Lower lobe of right lung (tissue), 2 donors: Measurements from ENCODE around the gene ADAMTS12. TPM values are rescaled to one million over a fixed set of nuclear protein-coding genes. Genes with fewer than 3 reads are reported as not detected.
A peak's percentile ranks its signal among the peaks of the same experiment; 100 is the strongest.

Experiments
- ATAC-seq, 2 donors: fragments of 200-7000 bp; cut with Tn5 transposase; one replicate each; pipeline ENCODE4 v1.9.1; 2020 to 2022; ENCODE audit warnings: mild to moderate bottlenecking in 2 of 2, moderate library complexity in 2 of 2
- DNase-seq: peaks from one replicate; pipeline ENCODE4 v3.0.0-alpha.2; 2020
- H3K27ac ChIP-seq: fragments of 200-600 bp; one replicate; pipeline ENCODE4 v1.8.0; 2022
- H3K27me3 ChIP-seq: fragments of 200-600 bp; one replicate; pipeline ENCODE4 v1.8.0; 2022; ENCODE audit warnings: low read depth
- H3K36me3 ChIP-seq: fragments of 200-600 bp; one replicate; pipeline ENCODE4 v1.8.0; 2022; ENCODE audit warnings: mild to moderate bottlenecking
- H3K4me1 ChIP-seq: fragments of 200-600 bp; one replicate; pipeline ENCODE4 v1.8.0; 2022
- H3K4me3 ChIP-seq: fragments of 200-600 bp; one replicate; pipeline ENCODE4 v1.8.0; 2022; ENCODE audit warnings: mild to moderate bottlenecking
- H3K9me3 ChIP-seq: fragments of 200-600 bp; one replicate; pipeline ENCODE4 v1.8.0; 2022
- intact Hi-C: fragments of 100-400 bp; cut with DNase I; formaldehyde crosslinking; loops from one replicate; pipeline ENCODE4 v1.11.0; 2022
- total RNA-seq: library from RNA; stranded (reverse); fragmentation: NEBNext Ultra II Directional; extraction: Animal tissue kit (Norgen Biotek cat#: 25700); gene quantifications from one replicate; pipeline ENCODE4 v1.2.1, GENCODE V29; 2021
- TF ChIP-seq, protein P1 (sequence below): fragments of 200-600 bp; IDR thresholded peaks from one replicate; pipeline ENCODE4 v1.8.0; 2022; ENCODE audit warnings: antibody characterized with exemption, mild to moderate bottlenecking
- donor health status: DM: no; HTN: yes; CAD: no; lungs with severe emphysema.

ADAMTS12 gene
- total RNA-seq, 1 donor from 2014 or later = 7.6 TPM

DNA sequence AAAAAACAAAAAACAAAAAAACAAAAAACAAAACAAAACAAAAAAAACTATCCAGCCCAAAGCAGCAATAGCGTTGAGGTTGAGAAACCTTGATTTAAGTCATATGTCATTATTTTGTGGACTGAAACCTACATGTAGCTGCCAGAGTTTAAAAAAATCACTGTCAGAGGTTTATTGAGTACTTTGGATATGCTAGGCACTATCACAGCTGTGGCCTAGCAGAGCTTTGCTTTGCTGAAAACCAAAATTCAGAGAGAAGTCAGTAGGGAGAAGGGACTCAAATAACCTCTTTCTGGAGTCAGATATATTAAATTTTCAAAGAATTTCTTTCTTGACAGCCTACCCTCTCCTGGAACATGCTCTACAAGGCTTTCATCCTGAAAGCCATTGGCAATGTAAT is 299.5 kb downstream of the ADAMTS12 start:
- TF ChIP-seq, protein P1, sequence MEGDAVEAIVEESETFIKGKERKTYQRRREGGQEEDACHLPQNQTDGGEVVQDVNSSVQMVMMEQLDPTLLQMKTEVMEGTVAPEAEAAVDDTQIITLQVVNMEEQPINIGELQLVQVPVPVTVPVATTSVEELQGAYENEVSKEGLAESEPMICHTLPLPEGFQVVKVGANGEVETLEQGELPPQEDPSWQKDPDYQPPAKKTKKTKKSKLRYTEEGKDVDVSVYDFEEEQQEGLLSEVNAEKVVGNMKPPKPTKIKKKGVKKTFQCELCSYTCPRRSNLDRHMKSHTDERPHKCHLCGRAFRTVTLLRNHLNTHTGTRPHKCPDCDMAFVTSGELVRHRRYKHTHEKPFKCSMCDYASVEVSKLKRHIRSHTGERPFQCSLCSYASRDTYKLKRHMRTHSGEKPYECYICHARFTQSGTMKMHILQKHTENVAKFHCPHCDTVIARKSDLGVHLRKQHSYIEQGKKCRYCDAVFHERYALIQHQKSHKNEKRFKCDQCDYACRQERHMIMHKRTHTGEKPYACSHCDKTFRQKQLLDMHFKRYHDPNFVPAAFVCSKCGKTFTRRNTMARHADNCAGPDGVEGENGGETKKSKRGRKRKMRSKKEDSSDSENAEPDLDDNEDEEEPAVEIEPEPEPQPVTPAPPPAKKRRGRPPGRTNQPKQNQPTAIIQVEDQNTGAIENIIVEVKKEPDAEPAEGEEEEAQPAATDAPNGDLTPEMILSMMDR = no peak
- no peaks in the 10 kb centered on the region for H3K36me3 ChIP-seq
- no peaks in the 10 kb centered on the region for H3K9me3 ChIP-seq
- intact Hi-C loops = no loop called here
- no peaks in the 10 kb centered on the region for H3K27me3 ChIP-seq
- H3K4me3 ChIP-seq = no peak overlapping the region
- DNase-seq (no peak), ATAC-seq (no peak)
- no peaks in the 10 kb centered on the region for H3K4me1 ChIP-seq
- no peak overlapping the region for H3K27ac ChIP-seq

DNA sequence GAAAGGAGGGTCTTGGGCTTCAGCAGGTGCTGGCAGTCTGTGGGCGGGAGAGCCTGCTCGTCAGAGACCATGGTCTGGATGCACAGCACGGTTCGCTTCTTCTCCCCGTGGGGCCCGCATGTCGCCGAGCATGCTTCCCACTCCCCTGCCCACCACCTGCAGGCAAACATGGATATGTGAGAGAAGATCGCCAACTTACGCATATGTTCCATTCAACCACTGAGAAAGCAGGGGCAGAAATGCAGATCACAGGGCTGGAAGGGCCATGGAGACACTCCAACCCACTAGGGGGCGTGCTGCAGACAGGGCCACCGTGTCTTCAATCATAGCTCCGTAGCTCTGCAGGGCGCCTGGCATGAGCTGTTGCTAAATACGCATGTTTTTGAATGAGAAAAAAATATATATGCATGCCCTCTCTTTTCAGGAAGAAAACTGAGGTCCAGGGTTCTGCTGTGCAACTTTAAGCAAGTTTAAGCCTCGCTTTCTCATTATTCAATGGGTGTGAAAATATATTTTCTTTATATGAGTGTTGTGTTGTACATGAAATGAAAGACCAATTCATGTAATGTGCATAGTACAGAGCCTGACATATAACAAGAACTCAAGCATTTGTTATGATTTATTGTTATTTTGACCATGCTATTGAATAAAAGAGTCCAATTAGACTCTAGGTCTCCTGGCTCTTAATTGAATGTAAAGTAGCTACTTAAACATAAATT is 303.0 kb downstream of the ADAMTS12 start:
- TF ChIP-seq, protein P1 = peak; percentile 49
- no peak for DNase-seq
- intact Hi-C loops = no loop called here
- H3K4me3 ChIP-seq = no peak overlapping the region
- ATAC-seq = peak; percentile 47 to 54
- H3K27ac ChIP-seq = no peak overlapping the region
- no peaks in the 10 kb centered on the region for H3K36me3 ChIP-seq
- no peaks in the 10 kb centered on the region for H3K27me3 ChIP-seq
- no peaks in the 10 kb centered on the region for H3K4me1 ChIP-seq
- no peaks in the 10 kb centered on the region for H3K9me3 ChIP-seq

DNA sequence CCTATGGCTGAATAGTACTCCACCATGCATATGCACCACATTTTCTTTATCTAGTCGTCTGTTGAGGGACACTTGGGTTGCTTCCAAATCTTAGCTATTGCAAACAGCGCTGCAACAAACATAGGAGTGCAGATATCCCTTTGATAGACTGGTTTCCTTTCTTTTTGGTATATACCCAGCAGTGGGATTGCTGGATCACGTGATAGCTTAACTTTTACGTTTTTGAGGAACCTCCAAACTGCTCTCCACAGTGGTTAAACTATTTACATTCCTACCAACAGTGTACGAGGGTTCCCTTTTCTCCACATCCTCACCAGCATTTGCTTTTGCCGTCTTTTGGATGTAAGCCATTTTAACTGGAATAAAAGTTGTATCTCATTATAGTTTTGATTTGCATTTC is 308.5 kb downstream of the ADAMTS12 start:
- H3K27ac ChIP-seq = no peak overlapping the region
- H3K9me3 ChIP-seq = no peaks in the 10 kb centered on the region
- DNase-seq = no peak
- no peaks in the 10 kb centered on the region for H3K27me3 ChIP-seq
- ATAC-seq = no peak
- H3K4me1 ChIP-seq = no peaks in the 10 kb centered on the region
- H3K4me3 ChIP-seq = no peak overlapping the region
- intact Hi-C loops = no loop called here
- TF ChIP-seq, protein P1 = no peak
- no peaks in the 10 kb centered on the region for H3K36me3 ChIP-seq

GRCh38 chr5:33582417-33582816 is 309.4 kb downstream of the ADAMTS12 start:
- Histone ChIP-seq H3K27ac (no peak overlapping the region), H3K36me3 (no peaks in the 10 kb centered on the region), H3K9me3 (no peaks in the 10 kb centered on the region), H3K27me3 (no peaks in the 10 kb centered on the region), H3K4me3 (no peak overlapping the region), H3K4me1 (no peaks in the 10 kb centered on the region)
- DNase-seq = no peak
- intact Hi-C loops = no loop called here
- ATAC-seq = no peak
- TF ChIP-seq, protein P1 = no peak

DNA sequence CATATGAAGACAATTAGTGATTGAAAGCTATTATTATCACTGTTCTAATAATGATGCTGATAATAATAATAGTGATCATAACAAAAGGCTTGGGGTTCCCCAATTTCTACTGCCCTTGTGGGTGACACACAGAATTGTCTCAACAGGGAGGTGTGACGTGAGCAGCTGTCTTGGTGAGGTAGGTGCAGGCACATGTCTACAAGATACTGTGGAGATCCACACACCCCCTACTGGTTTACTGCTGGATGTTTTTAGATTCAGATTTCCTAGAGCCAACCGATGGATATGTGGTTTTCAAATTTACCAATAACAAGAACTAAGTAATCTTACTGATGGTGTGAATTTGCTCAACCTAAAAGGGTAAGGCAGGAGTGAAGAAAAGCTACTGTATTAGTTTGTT is 312.0 kb downstream of the ADAMTS12 start:
- H3K27me3 ChIP-seq = no peaks in the 10 kb centered on the region
- intact Hi-C loops = no loop called here
- ATAC-seq = no peak
- no peak for DNase-seq
- H3K4me3 ChIP-seq = no peak overlapping the region
- no peaks in the 10 kb centered on the region for H3K36me3 ChIP-seq
- TF ChIP-seq, protein P1 = no peak
- H3K27ac ChIP-seq = no peak overlapping the region
- H3K4me1 ChIP-seq = no peaks in the 10 kb centered on the region
- no peaks in the 10 kb centered on the region for H3K9me3 ChIP-seq
